HK-2 (cell line): ENCODE measurements around the gene MCOLN2.
"Not testable (repeated sequence)": the region's sequence is repeated elsewhere in the genome, so short reads cannot be mapped to it uniquely, and the experiment has no call there.

Source experiments
- DNase-seq: peaks from one replicate; pipeline ENCODE4 v3.0.0-alpha.2; 2018; ENCODE audit not compliant: unreplicated experiment

The MCOLN2 gene

DNA sequence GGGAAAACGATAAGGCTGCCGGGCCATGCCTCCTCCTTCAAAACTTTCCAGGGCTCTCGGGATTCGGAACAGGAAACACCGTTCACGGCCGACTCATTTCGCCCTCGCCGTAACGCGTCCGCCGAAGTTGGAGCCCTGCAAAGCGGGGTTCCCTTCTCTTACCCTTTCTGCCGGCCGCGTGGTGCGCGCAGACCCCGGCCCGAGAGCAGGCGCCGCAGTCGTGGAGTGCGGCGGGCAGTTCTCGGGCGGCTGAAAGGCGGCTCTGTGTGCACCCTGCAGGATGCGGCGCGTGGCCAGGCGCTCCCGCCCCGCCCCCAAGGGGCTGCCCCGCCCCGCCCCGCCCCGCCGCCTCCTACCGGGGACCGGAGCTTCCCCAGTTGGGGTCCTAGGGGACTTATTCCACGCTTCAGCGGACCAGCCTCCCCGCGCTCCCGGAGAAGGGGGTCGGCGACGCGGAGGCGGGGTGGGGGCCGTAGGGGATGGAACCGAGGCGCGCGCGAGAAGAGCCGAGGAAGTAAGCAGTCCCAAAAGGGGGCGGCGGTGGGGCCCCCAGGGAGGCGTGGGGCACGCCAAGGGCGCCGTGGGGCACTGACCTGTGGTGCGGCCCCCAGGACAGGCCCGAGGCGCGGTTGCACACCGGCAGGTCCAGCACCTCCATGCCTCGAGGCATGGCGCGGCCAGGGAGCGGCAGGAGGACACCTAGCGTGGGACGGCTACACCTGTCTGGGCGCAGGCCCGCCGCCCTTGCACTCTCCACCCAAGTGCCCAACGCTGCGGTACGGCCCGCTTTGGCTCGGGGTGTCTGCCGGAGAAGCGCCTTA lies at the start of gene MCOLN2:
Gene MCOLN2 (minus strand): TSS at position 268 of the 821 bp plus-strand sequence. CDS start 241 bp downstream, at position 27.
- DNase-seq, result peak; percentile 61

GRCh38 chr1:85042413-85042812 lies 45.5 kb upstream of the MCOLN2 start:
- DNase-seq, result no peak

GRCh38 chr1:85041793-85042192 lies 44.9 kb upstream of the MCOLN2 start:
- DNase-seq, result no peak

DNA sequence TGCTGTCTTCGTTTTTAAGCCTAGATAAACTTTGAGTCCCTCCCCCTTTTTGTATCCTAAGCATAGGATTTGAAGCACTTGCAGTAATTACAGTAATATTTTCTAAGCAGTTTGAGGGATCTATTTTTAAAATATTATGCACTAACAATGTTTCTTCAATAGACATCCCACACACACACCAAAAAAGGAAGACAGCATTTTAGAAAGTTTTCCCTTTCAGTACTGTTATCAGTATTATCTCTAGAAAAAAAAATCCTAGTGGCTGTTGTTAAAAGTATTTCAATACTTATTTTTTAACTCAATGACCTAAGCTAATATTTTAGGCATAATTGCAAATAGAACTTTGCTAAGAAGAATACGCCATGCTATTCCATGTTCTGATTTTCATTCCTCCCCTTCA lies 36.3 kb upstream of the MCOLN2 start:
- no peak for DNase-seq

DNA sequence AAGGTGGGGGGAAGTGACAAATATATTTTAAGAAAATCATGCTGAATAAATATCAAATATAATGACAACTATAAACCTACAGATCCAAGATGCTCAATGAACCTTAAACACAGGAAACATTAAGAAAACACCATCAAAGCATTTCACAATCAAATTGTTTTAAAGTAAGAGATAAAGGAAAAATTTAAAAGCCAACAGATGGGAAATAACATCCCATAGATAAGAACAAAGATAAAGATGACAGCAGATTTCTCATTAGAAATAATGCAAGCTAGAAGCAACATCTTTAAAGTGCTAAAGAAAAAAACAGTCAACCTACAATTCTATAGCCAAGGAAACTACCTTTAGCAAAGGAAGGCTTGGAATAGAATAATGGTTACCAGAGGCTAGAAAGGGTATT lies 33.6 kb upstream of the MCOLN2 start:
- no peak for DNase-seq

- no peak for DNase-seq
These were observed 31.2 kb upstream of the MCOLN2 start for GRCh38 chr1:85028151-85028550.

DNA sequence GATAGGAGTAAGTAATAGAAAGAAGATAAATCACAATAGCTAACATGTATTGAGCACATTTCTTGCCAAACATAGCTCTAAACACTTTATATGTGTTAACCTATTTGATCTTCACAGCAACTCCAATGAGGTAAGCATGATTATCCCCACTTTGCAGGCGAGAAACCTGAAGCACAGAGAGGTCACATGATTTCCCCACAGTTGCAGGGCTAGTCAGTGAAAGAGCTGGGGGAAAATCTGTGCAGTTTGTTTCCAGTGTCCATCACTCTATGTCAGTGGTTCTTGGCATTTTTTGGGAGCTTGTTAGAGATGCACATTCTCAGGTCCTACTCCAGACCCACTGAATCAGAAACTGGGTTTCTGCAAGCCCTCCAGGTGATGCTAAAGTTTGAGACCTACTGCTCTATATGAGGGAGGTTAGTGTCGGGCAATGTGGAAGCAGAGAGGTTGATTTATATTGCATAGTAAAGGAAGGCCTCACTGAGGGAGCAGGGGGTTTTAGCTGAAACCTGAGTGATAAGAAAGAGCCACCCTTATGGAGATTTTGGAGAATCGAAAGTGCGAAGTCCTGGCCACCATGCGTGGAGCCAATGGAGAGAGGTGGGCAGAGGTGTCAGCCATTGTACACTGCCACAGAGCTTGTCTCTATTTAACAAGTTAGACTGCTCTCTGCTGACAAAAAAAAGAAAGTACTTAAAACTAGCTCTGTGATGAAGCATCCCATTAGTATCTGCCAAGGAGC lies 30.5 kb upstream of the MCOLN2 start:
- no peak for DNase-seq

DNA sequence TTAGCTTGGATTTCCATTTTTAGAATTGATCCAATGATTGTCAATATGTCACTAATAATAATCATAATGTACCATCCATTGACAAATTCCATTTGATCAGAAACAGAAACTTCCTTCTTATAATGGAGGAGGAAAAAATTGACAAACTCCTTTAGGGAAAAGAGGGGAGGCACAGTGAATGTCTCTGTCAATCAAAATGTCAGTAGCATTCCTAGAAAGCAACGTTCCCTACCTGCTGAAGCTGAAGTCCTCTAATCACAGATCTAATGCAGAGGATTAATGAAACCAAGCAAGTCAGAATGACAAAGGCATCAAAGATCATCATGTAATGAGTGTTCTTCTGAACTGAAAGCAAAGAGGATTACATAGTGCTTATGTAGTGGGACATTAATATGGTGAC lies 29.0 kb upstream of the MCOLN2 start:
- no peak for DNase-seq

GRCh38 chr1:85024736-85025135 lies 27.8 kb upstream of the MCOLN2 start:
- no peak for DNase-seq

DNA sequence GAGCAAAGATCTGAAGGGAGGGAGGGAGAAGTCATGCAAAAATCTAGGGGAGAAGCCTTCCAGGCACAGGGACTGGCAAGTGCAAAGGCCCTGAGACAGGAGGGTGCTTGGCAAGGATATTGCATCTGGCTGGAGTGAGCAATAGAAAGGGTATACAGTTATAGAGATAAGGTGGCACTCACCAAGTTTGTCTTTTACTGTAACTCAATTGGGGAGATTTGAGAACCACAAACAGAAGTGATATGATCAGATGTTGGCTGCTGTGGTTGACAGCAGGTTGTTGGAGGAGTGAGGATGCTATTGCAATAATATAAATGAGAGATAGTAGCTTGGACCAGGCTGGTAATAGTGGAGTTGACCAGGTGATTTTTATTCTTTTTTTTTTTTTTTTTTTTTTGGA lies 25.8 kb upstream of the MCOLN2 start:
- no peak for DNase-seq

DNA sequence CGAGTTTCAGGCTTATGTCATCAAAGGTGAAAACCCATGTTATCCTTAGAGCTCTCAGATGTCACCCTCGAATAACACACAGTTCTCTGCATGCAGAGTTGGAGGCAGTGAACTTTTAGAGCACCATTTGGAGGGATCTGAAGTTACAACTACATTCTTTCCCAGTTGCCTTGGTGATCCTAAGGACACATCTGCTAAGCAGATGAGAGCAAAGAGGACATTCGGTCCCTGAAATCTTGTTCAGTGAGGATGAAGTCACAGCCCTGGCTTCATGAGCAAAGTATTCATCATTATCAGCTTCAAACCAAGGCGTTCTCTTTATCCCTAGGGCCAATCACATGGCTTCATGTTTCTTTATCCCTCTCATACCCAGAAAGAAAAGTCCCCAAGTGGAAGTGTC lies 23.1 kb upstream of the MCOLN2 start:
- DNase-seq, result no peak

GRCh38 chr1:85015826-85016225 lies 18.9 kb upstream of the MCOLN2 start:
- DNase-seq, result no peak

DNA sequence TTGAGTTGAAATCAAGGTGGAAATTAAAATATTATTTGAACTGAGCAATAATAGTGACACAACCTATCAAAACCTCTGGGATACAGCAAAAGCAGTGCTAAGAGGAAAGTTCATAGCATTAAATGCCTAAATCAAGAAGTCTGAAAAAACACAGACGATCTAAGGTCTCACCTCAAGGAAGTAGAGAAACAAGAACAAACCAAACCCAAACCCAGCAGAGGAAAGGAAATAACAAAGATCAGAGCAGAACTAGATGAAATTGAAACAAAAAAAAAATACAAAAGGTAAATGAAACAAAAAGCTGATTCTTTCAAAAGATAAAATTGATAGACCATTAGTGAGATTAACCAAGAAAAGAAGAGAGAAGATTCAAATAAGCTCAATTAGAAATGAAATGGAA lies 8.7 kb upstream of the MCOLN2 start:
- not testable (repeated sequence) for DNase-seq

DNA sequence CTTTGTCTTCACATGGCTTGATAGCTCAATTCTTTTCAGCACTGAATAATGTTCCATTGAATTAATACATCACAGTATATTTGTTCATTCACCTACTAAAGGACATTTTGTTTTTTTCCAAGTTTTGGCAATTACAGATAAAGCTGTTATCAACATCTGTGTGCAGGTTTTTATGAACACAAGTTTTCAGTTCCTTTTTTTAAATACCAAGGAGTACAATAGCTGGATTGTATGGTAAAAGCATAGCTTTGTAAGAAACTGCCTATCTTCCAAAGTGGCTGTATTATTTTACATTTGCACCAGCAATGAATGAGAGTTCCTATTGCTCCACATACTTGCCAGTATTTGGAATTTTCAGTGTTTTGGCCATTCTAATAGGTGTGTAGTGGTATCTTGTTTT lies 4.8 kb upstream of the MCOLN2 start:
- DNase-seq, result no peak

DNA sequence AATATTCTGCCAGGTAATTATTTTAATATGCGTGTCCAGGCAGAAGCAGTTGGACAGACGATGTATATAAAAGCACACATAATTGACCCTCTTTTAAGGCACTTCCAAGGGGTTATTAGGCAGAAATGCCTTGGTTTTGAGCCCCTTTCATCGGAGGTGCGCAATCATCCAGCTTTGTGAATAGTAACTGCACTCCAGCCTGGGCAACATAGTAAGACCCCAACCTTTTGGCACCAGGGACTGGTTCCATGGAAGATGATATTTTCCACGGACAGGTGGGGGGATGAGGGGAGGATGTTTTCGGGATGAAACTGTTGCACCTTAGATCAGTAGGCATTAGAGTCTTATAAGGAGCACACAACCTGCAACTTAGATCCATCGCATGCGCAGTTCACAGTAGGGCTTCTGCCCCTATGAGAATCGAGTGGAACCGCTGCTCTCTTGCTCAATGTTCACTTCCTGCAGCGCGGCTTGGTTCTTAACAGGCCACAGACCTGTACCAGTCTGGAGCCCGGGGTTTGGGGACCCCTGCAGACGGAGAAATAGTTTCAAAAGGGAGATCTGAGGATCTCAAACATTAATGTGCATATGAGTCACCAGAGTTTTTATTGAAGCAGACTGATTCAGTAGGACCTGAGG lies 1.8 kb upstream of the MCOLN2 start:
- no peak for DNase-seq

DNA sequence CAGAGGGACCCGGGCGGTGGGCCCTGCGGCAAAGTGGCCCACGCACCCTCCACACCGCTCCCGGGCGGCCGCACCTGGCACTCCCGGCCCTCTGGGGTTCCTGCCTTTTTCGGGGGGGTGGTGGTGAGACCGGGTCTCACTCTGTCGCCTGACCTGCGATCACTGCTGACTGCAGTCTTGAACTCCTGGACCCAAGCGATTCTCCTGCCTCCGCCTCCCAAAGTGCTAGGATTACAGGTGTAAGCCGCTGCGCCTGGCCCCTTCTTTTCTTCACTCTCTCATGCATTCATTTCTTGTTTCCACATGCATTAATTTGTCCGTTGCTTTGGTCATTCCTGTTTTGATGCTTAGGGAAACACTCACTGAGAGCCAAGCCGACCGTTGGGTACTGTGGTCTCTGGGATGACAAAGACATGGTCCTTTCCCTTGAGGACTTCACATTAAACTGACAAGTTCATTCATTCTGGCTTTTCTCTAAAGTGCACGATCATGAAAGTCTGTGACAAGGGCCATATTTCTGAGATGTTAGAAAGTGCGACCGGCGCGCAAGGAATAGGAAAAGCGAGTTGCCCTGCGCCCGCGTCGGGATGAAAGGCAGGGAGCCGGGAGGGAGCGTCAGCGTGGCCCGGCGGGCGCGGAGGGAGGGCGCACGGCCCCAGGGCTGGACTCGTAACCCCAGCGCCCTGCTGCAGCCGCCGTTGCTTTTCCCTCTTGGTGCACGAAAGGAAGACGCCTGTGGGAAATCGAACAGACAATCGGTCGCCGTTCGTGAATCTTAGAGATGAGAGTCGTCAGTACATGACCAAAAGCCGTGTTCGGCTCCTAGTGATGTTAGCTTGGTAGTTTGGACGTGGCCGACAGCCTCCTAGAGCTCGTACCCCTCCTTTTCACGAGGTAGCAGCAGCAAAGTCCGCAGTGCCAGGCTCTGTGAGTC lies 1.0 kb upstream of the MCOLN2 start:
- no peak for DNase-seq

DNA sequence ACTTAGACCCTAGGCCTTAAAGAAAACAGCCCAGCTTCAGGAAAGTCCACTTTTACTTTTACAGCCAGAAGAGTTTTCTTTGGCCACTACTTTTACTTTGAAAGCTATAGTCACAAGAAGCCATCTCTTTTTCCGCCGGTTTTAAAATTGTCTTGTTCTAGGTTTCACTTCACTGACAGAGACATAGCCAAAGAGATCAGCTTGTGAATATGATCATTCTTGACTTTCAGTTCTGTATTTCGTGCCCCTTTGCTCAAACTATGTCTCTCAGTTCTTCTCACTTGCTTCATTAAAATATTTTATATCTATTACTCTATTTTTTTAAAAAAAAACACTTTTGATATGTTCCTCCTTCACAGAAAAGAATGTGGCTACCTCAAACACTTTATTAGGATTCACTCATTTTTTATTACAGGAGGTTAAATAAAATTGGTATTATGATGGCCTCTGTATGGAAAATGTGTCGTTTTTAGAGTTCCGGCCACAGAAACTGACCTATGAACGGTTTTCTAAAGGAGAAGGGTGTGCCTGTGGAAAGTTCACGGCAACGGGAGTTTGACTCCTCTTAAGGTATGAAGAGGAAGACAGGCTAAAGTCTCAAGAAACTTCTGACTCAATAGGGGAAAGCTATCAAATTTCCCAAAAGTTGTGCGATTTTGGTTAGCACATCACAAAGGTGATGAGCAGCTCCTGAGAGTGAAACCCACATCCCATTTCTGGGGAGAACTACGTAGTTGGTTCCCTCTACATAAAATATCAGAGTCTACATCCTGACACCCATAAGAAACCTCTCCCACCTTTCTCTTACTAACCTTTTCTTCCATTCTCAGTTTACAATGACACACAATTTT lies 1.2 kb downstream of the MCOLN2 start:
- DNase-seq, result no peak

- DNase-seq, result no peak
These were observed 5.6 kb downstream of the MCOLN2 start for GRCh38 chr1:84991097-84991920.

- no peak for DNase-seq
These were observed 8.3 kb downstream of the MCOLN2 start for GRCh38 chr1:84988588-84988987.

GRCh38 chr1:84986561-84986960 lies 10.4 kb downstream of the MCOLN2 start:
- DNase-seq, result not testable (repeated sequence)
